H1 (cell line): ENCODE data around the gene MICU1. TPM values are rescaled to one million over a fixed set of nuclear protein-coding genes. Genes with fewer than 3 reads are reported as not detected.

Experiments used
- CTCF ChIA-PET: fragments of 300-600 bp; sonication (Branson Sonifier 250); formaldehyde crosslinking; loops from one replicate; lab custom pipeline; 2021; ENCODE audit not compliant: partially characterized antibody; lab: Charles Lee
- POLR2A ChIA-PET: fragments of 300-600 bp; sonication (Branson Sonifier 250); formaldehyde crosslinking; loops from one replicate; lab custom pipeline; 2021; ENCODE audit warnings: inconsistent platforms; ENCODE audit not compliant: partially characterized antibody; lab: Charles Lee
- DNase-seq, 2 experiments: peaks; one replicate each; pipeline versions ENCODE4 v3.0.0 to v3.0.0-alpha.2; 2010 to 2022; ENCODE audit warnings: low spot score in 2 of 2, low read depth in 1 of 2, mixed read lengths in 1 of 2
- FAIRE-seq: peaks from 2 replicates; lab custom pipeline; 2011; peaks lifted over from hg19 to GRCh38; lab: Jason Lieb, UNC
- H2AFZ ChIP-seq: 2 replicates; pipeline ENCODE4 v1.8.1; 2012; ENCODE audit warnings: low read length, inconsistent platforms
- H2AK5ac ChIP-seq: 2 replicates; pipeline ENCODE4 v1.6.1; 2013; ENCODE audit warnings: low read depth, low read length
- H2BK120ac ChIP-seq: replicated peaks from 2 replicates; pipeline ENCODE3; 2013; ENCODE audit warnings: low read depth, low read length, inconsistent platforms
- H2BK12ac ChIP-seq: 2 replicates; pipeline ENCODE4 v1.6.1; 2013; ENCODE audit warnings: low read depth, low read length
- H2BK15ac ChIP-seq: 2 replicates; pipeline ENCODE4 v1.6.1; 2013; ENCODE audit warnings: low read length
- H2BK20ac ChIP-seq: 2 replicates; pipeline ENCODE4 v1.6.1; 2013; ENCODE audit warnings: low read length
- H2BK5ac ChIP-seq: 2 replicates; pipeline ENCODE4 v1.6.1; 2013; ENCODE audit warnings: low read depth, low read length
- H3K14ac ChIP-seq: 2 replicates; pipeline ENCODE4 v1.6.1; 2013; ENCODE audit warnings: inconsistent platforms; ENCODE audit not compliant: insufficient read length
- H3K18ac ChIP-seq: 2 replicates; pipeline ENCODE4 v1.6.1; 2013; ENCODE audit warnings: low read length; ENCODE audit errors: extremely low read depth
- H3K23ac ChIP-seq: 2 replicates; pipeline ENCODE4 v1.6.1; 2013; ENCODE audit warnings: inconsistent platforms; ENCODE audit not compliant: insufficient read length
- H3K23me2 ChIP-seq: 2 replicates; pipeline ENCODE4 v1.6.1; 2013; ENCODE audit warnings: low read depth, low read length
- H3K27ac ChIP-seq: 2 replicates; pipeline ENCODE4 v1.6.1; 2011; ENCODE audit warnings: low read depth, low read length, inconsistent platforms
- H3K27me3 ChIP-seq, 4 experiments: replicated peaks in 1 of 4; 1 replicate in 1 of 4; 2 replicates in 3 of 4; pipeline versions ENCODE4 v1.6.1 to v1.8.1; 2011 to 2013; ENCODE audit warnings: low read length in 3 of 4, mild to moderate bottlenecking in 3 of 4, inconsistent platforms in 2 of 4, mixed read lengths in 2 of 4, moderate library complexity in 1 of 4; ENCODE audit not compliant: control insufficient read depth in 3 of 4, insufficient read depth in 3 of 4; ENCODE audit errors: extremely low read depth in 1 of 4
- H3K36me3 ChIP-seq, 4 experiments: 2 replicates each; pipeline versions ENCODE4 v1.6.1 to v1.8.1; 2011 to 2013; ENCODE audit warnings: mild to moderate bottlenecking in 4 of 4, low read length in 3 of 4, moderate library complexity in 2 of 4, control low read depth in 1 of 4, inconsistent platforms in 1 of 4; ENCODE audit not compliant: insufficient read depth in 4 of 4, control insufficient read depth in 2 of 4
- H3K4ac ChIP-seq: replicated peaks from 2 replicates; pipeline ENCODE3; 2013; ENCODE audit warnings: low read length, low read depth, mixed read lengths, inconsistent platforms; ENCODE audit not compliant: insufficient read length
- H3K4me1 ChIP-seq, 4 experiments: replicated peaks in 1 of 4; 1 replicate in 1 of 4; 2 replicates in 3 of 4; pipeline versions ENCODE4 v1.6.1 to v1.8.1; 2011 to 2013; ENCODE audit warnings: low read length in 3 of 4, inconsistent platforms in 2 of 4, mixed read lengths in 1 of 4; ENCODE audit not compliant: insufficient read depth in 4 of 4, control insufficient read depth in 3 of 4
- H3K4me2 ChIP-seq, 2 experiments: 2 replicates each; pipeline versions ENCODE4 v1.6.1 to v1.8.1; 2011 to 2013; ENCODE audit warnings: low read depth in 2 of 2, low read length in 2 of 2, control low read depth in 1 of 2, inconsistent platforms in 1 of 2, mild to moderate bottlenecking in 1 of 2; ENCODE audit not compliant: insufficient read depth in 1 of 2
- H3K4me3 ChIP-seq, 4 experiments: fragments of 200-600, 300-600 bp in 1 of 4; sonication (generic), shearing (Covaris generic), sonication (Bioruptor Twin) in 1 of 4; 2 replicates each; pipeline versions ENCODE4 v1.5.1 to v1.8.1; 2011 to 2016; ENCODE audit warnings: low read length in 4 of 4, low read depth in 3 of 4, control low read depth in 2 of 4, inconsistent platforms in 2 of 4, mild to moderate bottlenecking in 2 of 4, mixed read lengths in 1 of 4, moderate library complexity in 1 of 4; ENCODE audit not compliant: insufficient read depth in 2 of 4; ENCODE audit errors: extremely low read depth in 1 of 4
- H3K56ac ChIP-seq: replicated peaks from 2 replicates; pipeline ENCODE3; 2013; ENCODE audit warnings: low read depth, mild to moderate bottlenecking, mixed read lengths, low read length, inconsistent platforms; ENCODE audit not compliant: insufficient read length
- H3K79me1 ChIP-seq: 2 replicates; pipeline ENCODE4 v1.6.1; 2013; ENCODE audit warnings: low read depth, low read length, control low read depth
- H3K79me2 ChIP-seq, 2 experiments: 2 replicates each; pipeline versions ENCODE4 v1.6.1 to v1.8.1; 2012 to 2013; ENCODE audit warnings: low read length in 2 of 2, mild to moderate bottlenecking in 2 of 2, inconsistent platforms in 1 of 2; ENCODE audit not compliant: insufficient read depth in 2 of 2, control insufficient read depth in 1 of 2
- H3K9ac ChIP-seq, 4 experiments: replicated peaks in 1 of 4; 1 replicate in 1 of 4; 2 replicates in 3 of 4; pipeline versions ENCODE4 v1.6.1 to v1.8.1; 2011 to 2013; ENCODE audit warnings: low read depth in 3 of 4, low read length in 3 of 4, control low read depth in 2 of 4, mild to moderate bottlenecking in 2 of 4, moderate library complexity in 2 of 4, inconsistent platforms in 1 of 4; ENCODE audit errors: extremely low read depth in 1 of 4
- H3K9me3 ChIP-seq, 2 experiments: 2 replicates each; pipeline versions ENCODE4 v1.6.1 to v1.8.1; 2012 to 2013; ENCODE audit warnings: mild to moderate bottlenecking in 2 of 2, moderate library complexity in 2 of 2, control low read depth in 1 of 2, inconsistent platforms in 1 of 2, low read depth in 1 of 2, low read length in 1 of 2, mixed read lengths in 1 of 2; ENCODE audit not compliant: insufficient read depth in 2 of 2
- H4K20me1 ChIP-seq, 2 experiments: replicated peaks in 1 of 2; 2 replicates each; pipeline versions ENCODE3 to v1.8.1; 2011 to 2013; ENCODE audit warnings: inconsistent platforms in 2 of 2, low read length in 2 of 2, mild to moderate bottlenecking in 1 of 2; ENCODE audit not compliant: insufficient read depth in 2 of 2, control insufficient read depth in 1 of 2
- H4K5ac ChIP-seq: 2 replicates; pipeline ENCODE4 v1.6.1; 2013; ENCODE audit warnings: low read length, low read depth, mixed read lengths, inconsistent platforms; ENCODE audit not compliant: insufficient read length
- H4K8ac ChIP-seq: 2 replicates; pipeline ENCODE4 v1.8.0; 2013; ENCODE audit warnings: mild to moderate bottlenecking, moderate library complexity, low read length, inconsistent platforms; ENCODE audit not compliant: insufficient read depth; ENCODE audit errors: extremely low read depth
- H4K91ac ChIP-seq: replicated peaks from 2 replicates; pipeline ENCODE3; 2013; ENCODE audit warnings: low read length, mixed read lengths, inconsistent platforms; ENCODE audit not compliant: insufficient read length
- CTCF ChIP-seq, 3 experiments: IDR thresholded peaks; 1 replicate in 2 of 3; 2 replicates in 1 of 3; pipeline versions ENCODE4 v1.5.1 to v1.6.1; 2011; ENCODE audit warnings: low read length in 3 of 3, mild to moderate bottlenecking in 3 of 3, inconsistent platforms in 2 of 3, low read depth in 1 of 3, moderate library complexity in 1 of 3; ENCODE audit not compliant: insufficient read depth in 1 of 3; ENCODE audit errors: control extremely low read depth in 1 of 3
- GTF2F1 ChIP-seq: IDR thresholded peaks from 2 replicates; pipeline ENCODE4 v1.6.1; 2012; ENCODE audit warnings: low read depth, low read length, improper control_type of control experiment, borderline replicate concordance
- JUN ChIP-seq: IDR thresholded peaks from 2 replicates; pipeline ENCODE4 v1.6.1; 2011; ENCODE audit warnings: low read depth, mild to moderate bottlenecking, improper control_type of control experiment, low read length
- JUND ChIP-seq: IDR thresholded peaks from 2 replicates; pipeline ENCODE4 v1.6.1; 2011; ENCODE audit warnings: mild to moderate bottlenecking, improper control_type of control experiment, low read length
- KDM4A ChIP-seq: IDR thresholded peaks from one replicate; pipeline ENCODE4 v1.7.1; 2012; ENCODE audit warnings: low read depth, mild to moderate bottlenecking, moderate library complexity, low read length, inconsistent platforms; ENCODE audit not compliant: severe bottlenecking
- PHF8 ChIP-seq: fragments of 200-600 bp; sonication (generic); conservative IDR thresholded peaks from 2 replicates; pipeline ENCODE4 v1.7.1; 2012; ENCODE audit warnings: low read depth, mild to moderate bottlenecking, inconsistent platforms, low read length, moderate library complexity
- SP1 ChIP-seq: IDR thresholded peaks from 2 replicates; pipeline ENCODE4 v1.6.1; 2011; ENCODE audit warnings: low read depth, low read length
- SP4 ChIP-seq: IDR thresholded peaks from 2 replicates; pipeline ENCODE4 v1.6.1; 2012; ENCODE audit warnings: low read length, inconsistent platforms
- TAF7 ChIP-seq: optimal IDR thresholded peaks from 2 replicates; pipeline ENCODE3; 2011; ENCODE audit warnings: low read depth, mild to moderate bottlenecking, inconsistent platforms, low read length, moderate library complexity, borderline replicate concordance
- ZNF274 ChIP-seq: IDR thresholded peaks from 2 replicates; pipeline ENCODE4 v1.7.0; 2012; ENCODE audit warnings: low read length, borderline replicate concordance; ENCODE audit errors: extremely low read depth
- WGBS, 2 experiments: shearing (Covaris generic) in 1 of 2; methylation state at CpG; one replicate each; pipeline versions ENCODE4 v1.1.6 to v1.1.7; 2013 to 2015; ENCODE audit warnings: low lambda C conversion rate in 2 of 2, mixed read lengths in 2 of 2, inconsistent platforms in 1 of 2, low coverage in 1 of 2, missing lambda C conversion rate in 1 of 2; ENCODE audit not compliant: insufficient replicate concordance in 2 of 2, insufficient coverage in 1 of 2, insufficient read length in 1 of 2; ENCODE audit errors: extremely low coverage in 1 of 2, missing lambda C conversion rate in 1 of 2; 5-methylcytosine and 5-hydroxymethylcytosine counted together
- polyA plus RNA-seq, 7 experiments: library from polyadenylated mRNA; depleted of rRNA in 3 of 7; stranded (reverse) in 5 of 7; unstranded in 2 of 7; fragments of >200 nt in 5 of 7; fragments of 200-250 nt in 2 of 7; gene quantifications; 1 replicate in 5 of 7; 2 replicates in 1 of 7; 4 replicates in 1 of 7; pipeline versions ENCODE4 v1.2.1 to v1.2.3, GENCODE V29; 2011 to 2013; ENCODE audit warnings: missing spikeins in 2 of 7, mixed read lengths in 2 of 7
- total RNA-seq: library from RNA; stranded (reverse); fragmentation: NEBNext Ultra II Directional; extraction: Animal tissue kit (Norgen Biotek cat#: 25700); gene quantifications from 2 replicates; pipeline ENCODE4 v1.2.1, GENCODE V29; 2021
- TF ChIP-seq, protein P1 (sequence below): IDR thresholded peaks from 2 replicates; pipeline ENCODE4 v1.6.1; 2012; ENCODE audit warnings: inconsistent platforms

MICU1 gene
- total and polyA plus RNA-seq, 2 of the 8 experiments (the other 6 are each of a cell fraction or from before 2014, with no cell fraction given) = 18.0 to 36.7 TPM

- H2AK5ac ChIP-seq = no peak overlapping the region
- WGBS, 2 experiments = 88% methylated on average over 3 of the region's 3 CpGs; no CpG with 5 or more reads in 1 of the 2 experiments
- peaks cover 0 to 34% (median 19%) of the 10 kb centered on the region in 4 experiments; a peak in 5 of 8 replicates for H3K36me3 ChIP-seq
- H3K23ac ChIP-seq = no peak overlapping the region
- no peak overlapping the region for H2BK5ac ChIP-seq
- no peak for FAIRE-seq
- no peak overlapping the region for H4K8ac ChIP-seq
- H3K4me1 ChIP-seq = no peaks in the 10 kb centered on the region
- no peaks in the 10 kb centered on the region for H3K79me2 ChIP-seq
- H3K27me3 ChIP-seq = no peaks in the 10 kb centered on the region
- H3K23me2 ChIP-seq = no peaks in the 10 kb centered on the region
- H2BK12ac ChIP-seq = no peak overlapping the region
- no peak for DNase-seq
- H3K9ac ChIP-seq = no peak overlapping the region
- H3K14ac ChIP-seq = no peak overlapping the region
- peaks cover 7 to 9% of the 10 kb centered on the region in 2 experiments for H3K9me3 ChIP-seq
- H2AFZ ChIP-seq = no peak overlapping the region
- H2BK15ac ChIP-seq = no peak overlapping the region
- H4K20me1 ChIP-seq = no peaks in the 10 kb centered on the region
- H3K27ac ChIP-seq = no peak overlapping the region
- H3K18ac ChIP-seq = no peak overlapping the region
- no peak overlapping the region for H2BK120ac ChIP-seq
- H3K4ac ChIP-seq = no peak overlapping the region
- H4K5ac ChIP-seq = no peak overlapping the region
- ChIA-PET POLR2A (no interaction called here), CTCF (interaction anchor here (1.3 kb wide), 1 partner anchor 13 kb away, joined by 3 read pairs; no protein-coding TSS in a partner anchor)
- no peaks in the 10 kb centered on the region for H3K79me1 ChIP-seq
- no peak overlapping the region for H3K56ac ChIP-seq
- no peak overlapping the region for H3K4me2 ChIP-seq
- no peak overlapping the region for H4K91ac ChIP-seq
- H3K4me3 ChIP-seq = no peak overlapping the region
- H2BK20ac ChIP-seq = no peak overlapping the region
- no peak for TF ChIP-seq TAF7
- no peak for TF ChIP-seq PHF8
- TF ChIP-seq ZNF274 = no peak
- no peak for TF ChIP-seq JUND
- TF ChIP-seq, protein P1, sequence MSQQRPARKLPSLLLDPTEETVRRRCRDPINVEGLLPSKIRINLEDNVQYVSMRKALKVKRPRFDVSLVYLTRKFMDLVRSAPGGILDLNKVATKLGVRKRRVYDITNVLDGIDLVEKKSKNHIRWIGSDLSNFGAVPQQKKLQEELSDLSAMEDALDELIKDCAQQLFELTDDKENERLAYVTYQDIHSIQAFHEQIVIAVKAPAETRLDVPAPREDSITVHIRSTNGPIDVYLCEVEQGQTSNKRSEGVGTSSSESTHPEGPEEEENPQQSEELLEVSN = no peak
- no peak for TF ChIP-seq CTCF (IDR thresholded peaks at IDR 0.05; ENCODE audit: control extremely low read depth in 1 of 3, insufficient read depth in 1 of 3, low read depth in 1 of 3, low read length in 3 of 3)
- no peak for TF ChIP-seq KDM4A
- TF ChIP-seq SP4 = no peak
- TF ChIP-seq GTF2F1 = no peak
- TF ChIP-seq JUN = no peak
- TF ChIP-seq SP1 = no peak
These were observed 64.1 kb downstream of the MICU1 start for GRCh38 chr10:72561745-72562166.
